GM19193 (cell line): ENCODE results near the gene LRTM2.
A peak's percentile ranks its signal among the peaks of the same experiment; 100 is the strongest.

Experiments used
- POLR2A ChIP-seq: IDR thresholded peaks from 4 replicates; pipeline ENCODE4 v1.6.1; 2011; ENCODE audit not compliant: insufficient read depth, insufficient read length; ENCODE audit errors: extremely low read depth

Gene LRTM2

GRCh38 chr12:1795221-1795784 is 25.1 kb upstream of the LRTM2 start:
- no peak for TF ChIP-seq POLR2A

GRCh38 chr12:1795785-1796514 is 24.4 kb upstream of the LRTM2 start:
- peak; percentile 90 for TF ChIP-seq POLR2A

- no peak for TF ChIP-seq POLR2A
Observed at GRCh38 chr12:1796515-1797010, 23.8 kb upstream of the LRTM2 start.

GRCh38 chr12:1797011-1797901 is 23.1 kb upstream of the LRTM2 start:
- TF ChIP-seq POLR2A = peak; percentile 63

GRCh38 chr12:1797991-1798640 is 22.2 kb upstream of the LRTM2 start:
- TF ChIP-seq POLR2A = no peak

- TF ChIP-seq POLR2A = no peak
Observed at GRCh38 chr12:1798641-1799020, 21.7 kb upstream of the LRTM2 start.

GRCh38 chr12:1799051-1799881 is 21.1 kb upstream of the LRTM2 start:
- no peak for TF ChIP-seq POLR2A

GRCh38 chr12:1799882-1800400 is 20.4 kb upstream of the LRTM2 start:
- TF ChIP-seq POLR2A = no peak

GRCh38 chr12:1800401-1801302 is 19.7 kb upstream of the LRTM2 start:
- TF ChIP-seq POLR2A = no peak

- no peak for TF ChIP-seq POLR2A
Observed at GRCh38 chr12:1801303-1801975, 18.9 kb upstream of the LRTM2 start.

GRCh38 chr12:1803736-1804135 is 16.6 kb upstream of the LRTM2 start:
- TF ChIP-seq POLR2A = no peak

- TF ChIP-seq POLR2A = peak; percentile 51
Observed at GRCh38 chr12:1804545-1805332, 15.6 kb upstream of the LRTM2 start.
